Measurements from ENCODE around the gene TIMM8B.

GRCh38 chr11:112058103-112058502 lies 28.5 kb downstream of the TIMM8B start:
- no peak for TF ChIP-seq EZH2 (IDR thresholded peaks at IDR 0.05; ENCODE audit: low read depth)
- no peak for TF ChIP-seq CTCF (conservative IDR thresholded peaks at IDR 0.05)

Measured in PC-9 (cell line).